SU-DHL-6 (cell line): ENCODE data around the gene IL21.
"Not testable (repeated sequence)": the region's sequence is repeated elsewhere in the genome, so short reads cannot be mapped to it uniquely, and the experiment has no call there.

Experiments
- H2AFZ ChIP-seq: fragments of 200-600 bp; sonication (generic); 2 replicates; pipeline ENCODE4 v1.6.1; 2014; ENCODE audit warnings: low read depth, mild to moderate bottlenecking, moderate library complexity, mixed read lengths, antibody characterized with exemption, low read length; ENCODE audit not compliant: severe bottlenecking
- H3F3A ChIP-seq: fragments of 200-600 bp; shearing (Covaris generic); 2 replicates; pipeline ENCODE4 v1.6.0; 2016; ENCODE audit warnings: antibody characterized with exemption, mild to moderate bottlenecking; ENCODE audit not compliant: insufficient read depth
- H3K27ac ChIP-seq: fragments of 200-600 bp; sonication (generic); 2 replicates; pipeline ENCODE4 v1.5.1; 2016; ENCODE audit warnings: low read depth, mild to moderate bottlenecking, low read length, moderate library complexity, mixed read lengths
- H3K27me3 ChIP-seq: fragments of 200-600 bp; sonication (generic), shearing (Covaris generic); 2 replicates; pipeline ENCODE4 v1.6.0; 2014; ENCODE audit warnings: mild to moderate bottlenecking, low read length
- H3K36me3 ChIP-seq: fragments of 200-600 bp; sonication (generic); 2 replicates; pipeline ENCODE4 v1.6.1; 2014; ENCODE audit warnings: mild to moderate bottlenecking, low read length, mixed read lengths
- H3K4me2 ChIP-seq: fragments of 300-600, 200-600 bp; shearing (Covaris generic), sonication (generic); 2 replicates; pipeline ENCODE4 v1.6.0; 2014; ENCODE audit warnings: low read length, low read depth, mild to moderate bottlenecking; ENCODE audit not compliant: poor library complexity, severe bottlenecking
- H3K4me3 ChIP-seq: fragments of 200-600 bp; sonication (generic); 2 replicates; pipeline ENCODE4 v1.5.1; 2014; ENCODE audit warnings: antibody characterized with exemption, low read length, mild to moderate bottlenecking, mixed read lengths; ENCODE audit not compliant: insufficient read depth, poor library complexity, severe bottlenecking
- H3K79me2 ChIP-seq: fragments of 200-600 bp; sonication (generic); 2 replicates; pipeline ENCODE4 v1.6.1; 2014; ENCODE audit warnings: mild to moderate bottlenecking, low read length, moderate library complexity; ENCODE audit not compliant: insufficient read depth
- H3K9ac ChIP-seq: fragments of 200-600 bp; sonication (generic); 2 replicates; pipeline ENCODE4 v1.7.0; 2014; ENCODE audit warnings: mild to moderate bottlenecking, low read length
- H3K9me2 ChIP-seq: fragments of 200-600 bp; sonication (generic); replicated peaks from 2 replicates; pipeline ENCODE4 v1.6.1; 2014; ENCODE audit warnings: low read length; ENCODE audit not compliant: insufficient read depth
- H3K9me3 ChIP-seq: fragments of 200-600 bp; sonication (generic); 2 replicates; pipeline ENCODE4 v1.6.1; 2014; ENCODE audit warnings: low read length, mixed read lengths; ENCODE audit not compliant: insufficient read depth
- H4K20me1 ChIP-seq: fragments of 200-600 bp; sonication (generic); 2 replicates; pipeline ENCODE4 v1.6.1; 2014; ENCODE audit warnings: low read depth, mild to moderate bottlenecking, antibody characterized with exemption, low read length, moderate library complexity, mixed read lengths
- CTCF ChIP-seq: fragments of 200-600 bp; sonication (generic); IDR thresholded peaks from one replicate; pipeline ENCODE4 v1.5.1; 2017; ENCODE audit warnings: antibody characterized with exemption, mild to moderate bottlenecking, low read length, moderate library complexity; ENCODE audit not compliant: insufficient read depth, poor library complexity, severe bottlenecking
- EZH2phosphoT487 ChIP-seq: fragments of 200-600 bp; sonication (generic), shearing (Covaris generic); conservative IDR thresholded peaks from 2 replicates; pipeline ENCODE4 v1.6.1; 2018; ENCODE audit warnings: mild to moderate bottlenecking, antibody characterized with exemption, low read length, moderate library complexity, mixed read lengths

Gene IL21

DNA sequence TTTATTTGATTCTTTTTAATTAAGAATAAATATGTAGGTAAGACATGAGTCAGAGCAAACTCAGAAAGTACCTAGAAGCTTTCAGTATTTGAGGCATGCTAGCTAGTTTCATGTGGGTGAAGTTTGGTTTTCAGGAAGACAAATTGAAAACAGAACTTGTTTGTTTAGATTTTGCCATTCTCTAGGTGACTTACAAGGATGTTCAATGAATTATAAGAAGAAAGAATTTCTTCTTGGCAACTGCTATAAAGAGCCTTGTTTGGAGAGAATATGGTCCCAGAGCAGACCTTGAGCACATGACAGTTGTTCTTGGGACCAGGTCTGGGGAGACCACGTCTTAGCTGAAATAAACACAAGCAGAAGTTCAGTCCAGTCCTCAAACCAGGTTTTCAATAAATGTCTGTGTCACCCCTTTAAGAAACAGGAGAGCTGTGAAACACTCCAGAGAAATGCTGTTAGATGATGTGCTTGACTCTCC, 38.0 kb upstream of the IL21 start:
- no peaks in the 10 kb centered on the region for H3K36me3 ChIP-seq
- no peak for TF ChIP-seq EZH2phosphoT487
- TF ChIP-seq CTCF = no peak
- H3K27ac ChIP-seq = no peak overlapping the region
- no peak overlapping the region for H3K4me3 ChIP-seq
- H3K9ac ChIP-seq = no peak overlapping the region
- no peak overlapping the region for H3K4me2 ChIP-seq
- H4K20me1 ChIP-seq = no peaks in the 10 kb centered on the region
- no peaks in the 10 kb centered on the region for H3K79me2 ChIP-seq
- no peaks in the 10 kb centered on the region for H3K9me2 ChIP-seq
- no peaks in the 10 kb centered on the region for H3F3A ChIP-seq
- no peak overlapping the region for H2AFZ ChIP-seq
- H3K27me3 ChIP-seq = no peaks in the 10 kb centered on the region
- H3K9me3 ChIP-seq = no peaks in the 10 kb centered on the region

DNA sequence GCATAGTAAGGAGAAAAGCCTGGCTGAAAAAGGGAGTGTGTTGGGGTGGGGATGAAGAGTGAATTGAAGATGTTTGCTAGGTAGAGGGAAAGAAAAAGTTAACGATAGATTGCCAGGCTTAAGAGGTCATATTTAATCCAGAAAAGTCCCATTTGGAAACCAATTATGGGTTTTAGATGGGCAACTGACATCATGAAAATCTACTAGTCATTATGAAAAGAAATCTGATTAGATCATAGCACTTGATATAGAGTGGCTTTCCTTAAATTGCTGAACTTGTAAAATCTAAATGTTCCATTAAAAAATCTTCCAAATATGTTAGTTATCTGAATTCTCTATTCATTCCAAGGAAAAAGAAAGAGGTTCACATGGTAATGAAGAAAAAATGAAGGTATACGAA, 37.5 kb upstream of the IL21 start:
- Histone ChIP-seq H3K9ac (no peak overlapping the region), H3F3A (no peaks in the 10 kb centered on the region), H4K20me1 (no peaks in the 10 kb centered on the region), H3K36me3 (no peaks in the 10 kb centered on the region), H3K27me3 (no peaks in the 10 kb centered on the region), H2AFZ (no peak overlapping the region), H3K4me2 (no peak overlapping the region), H3K9me3 (no peaks in the 10 kb centered on the region), H3K9me2 (no peaks in the 10 kb centered on the region), H3K79me2 (no peaks in the 10 kb centered on the region), H3K27ac (no peak overlapping the region), H3K4me3 (no peak overlapping the region)
- TF ChIP-seq EZH2phosphoT487 (no peak), CTCF (no peak)

DNA sequence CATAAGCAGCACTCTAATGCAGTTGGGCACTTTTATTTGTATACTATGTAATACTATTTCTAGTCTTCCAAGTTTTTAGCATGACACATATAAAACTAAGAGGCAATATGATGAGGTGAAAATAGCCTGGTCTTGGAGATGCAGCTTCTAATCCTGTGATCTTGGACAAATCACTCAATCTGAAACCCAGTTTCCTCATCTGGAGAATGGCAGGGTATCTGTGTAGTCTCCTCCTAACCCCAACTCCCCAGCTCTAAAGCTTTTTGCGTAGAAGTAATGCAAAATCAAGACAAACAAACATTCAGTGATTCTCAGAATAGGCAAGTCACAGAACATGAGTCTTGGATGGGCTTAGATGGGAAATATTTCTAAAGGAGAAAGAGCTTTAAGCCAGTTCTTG, 36.7 kb upstream of the IL21 start:
- H3F3A ChIP-seq = no peaks in the 10 kb centered on the region
- no peak overlapping the region for H3K4me3 ChIP-seq
- no peaks in the 10 kb centered on the region for H3K79me2 ChIP-seq
- no peaks in the 10 kb centered on the region for H3K36me3 ChIP-seq
- H3K9me3 ChIP-seq = no peaks in the 10 kb centered on the region
- H4K20me1 ChIP-seq = no peaks in the 10 kb centered on the region
- no peak overlapping the region for H3K9ac ChIP-seq
- no peak for TF ChIP-seq EZH2phosphoT487
- no peak for TF ChIP-seq CTCF
- no peak overlapping the region for H3K27ac ChIP-seq
- H2AFZ ChIP-seq = no peak overlapping the region
- no peaks in the 10 kb centered on the region for H3K9me2 ChIP-seq
- no peak overlapping the region for H3K4me2 ChIP-seq
- no peaks in the 10 kb centered on the region for H3K27me3 ChIP-seq

DNA sequence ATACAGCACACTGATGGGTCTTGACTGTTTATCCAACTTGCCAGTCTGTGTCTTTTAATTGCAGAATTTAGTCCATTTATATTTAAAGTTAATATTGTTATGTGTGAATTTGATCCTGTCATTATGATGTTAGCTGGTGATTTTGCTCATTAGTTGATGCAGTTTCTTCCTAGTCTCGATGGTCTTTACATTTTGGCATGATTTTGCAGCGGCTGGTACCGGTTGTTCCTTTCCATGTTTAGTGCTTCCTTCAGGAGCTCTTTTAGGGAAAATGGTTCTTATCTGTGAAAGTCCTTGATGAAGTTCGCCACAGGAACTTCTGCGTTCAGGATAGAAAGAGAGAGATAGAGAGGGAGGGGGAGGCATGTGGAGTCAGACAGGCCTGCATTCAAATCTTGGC, 35.7 kb upstream of the IL21 start:
- H3K4me3 ChIP-seq, H3K9me2 ChIP-seq, H3K27me3 ChIP-seq, H3F3A ChIP-seq, H3K36me3 ChIP-seq, H3K9ac ChIP-seq, H3K9me3 ChIP-seq, H4K20me1 ChIP-seq, H2AFZ ChIP-seq, H3K4me2 ChIP-seq, H3K27ac ChIP-seq, H3K79me2 ChIP-seq: not testable (repeated sequence)
